BLaER1 (cell line): ENCODE data around the gene TNS3.

Experiments
- H3K27ac ChIP-seq: shearing (Covaris generic); formaldehyde crosslinking; 2 replicates; pipeline ENCODE4 v1.8.1; 2022
- H3K27me3 ChIP-seq: shearing (Covaris generic); formaldehyde crosslinking; 2 replicates; pipeline ENCODE4 v1.8.1; 2022
- H3K36me3 ChIP-seq: shearing (Covaris generic); formaldehyde crosslinking; 2 replicates; pipeline ENCODE4 v1.8.1; 2022
- H3K4me1 ChIP-seq: shearing (Covaris generic); formaldehyde crosslinking; 2 replicates; pipeline ENCODE4 v1.8.1; 2022
- H3K4me2 ChIP-seq: shearing (Covaris generic); formaldehyde crosslinking; 2 replicates; pipeline ENCODE4 v1.8.1; 2022
- H3K4me3 ChIP-seq: shearing (Covaris generic); formaldehyde crosslinking; 2 replicates; pipeline ENCODE4 v1.8.1; 2022
- H3K9ac ChIP-seq: shearing (Covaris generic); formaldehyde crosslinking; 2 replicates; pipeline ENCODE4 v1.8.1; 2022
- H3K9me3 ChIP-seq: shearing (Covaris generic); formaldehyde crosslinking; 2 replicates; pipeline ENCODE4 v1.8.1; 2022
- H4K20me1 ChIP-seq: shearing (Covaris generic); formaldehyde crosslinking; 2 replicates; pipeline ENCODE4 v1.8.1; 2022
- Cebpa-rat ChIP-seq: shearing (Covaris generic); IDR thresholded peaks from 2 replicates; pipeline ENCODE4 v1.8.1; 2022

The TNS3 gene

GRCh38 chr7:47360301-47360900 lies 221.5 kb downstream of the TNS3 start:
- Histone ChIP-seq H3K9ac (no peak overlapping the region), H3K9me3 (0 out of 2 replicates have a peak, but pooled peaks cover 8% of the 10 kb centered on the region), H3K4me2 (no peak overlapping the region), H3K27ac (no peak overlapping the region), H3K4me3 (no peak overlapping the region), H3K36me3 (peaks cover 14% of the 10 kb centered on the region; the same call in 1 of the 2 replicates), H4K20me1 (peaks cover 6% of the 10 kb centered on the region; the same call in 1 of the 2 replicates), H3K4me1 (no peaks in the 10 kb centered on the region), H3K27me3 (no peaks in the 10 kb centered on the region)
- TF ChIP-seq Cebpa-rat = no peak

GRCh38 chr7:47358944-47359588 lies 222.8 kb downstream of the TNS3 start:
- no peak for TF ChIP-seq Cebpa-rat
- no peaks in the 10 kb centered on the region for H3K27me3 ChIP-seq
- no peak overlapping the region for H3K4me2 ChIP-seq
- H3K9me3 ChIP-seq = 0 out of 2 replicates have a peak, but pooled peaks cover 8% of the 10 kb centered on the region
- no peak overlapping the region for H3K9ac ChIP-seq
- no peaks in the 10 kb centered on the region for H3K4me1 ChIP-seq
- no peak overlapping the region for H3K27ac ChIP-seq
- H3K4me3 ChIP-seq = no peak overlapping the region
- peaks cover 18% of the 10 kb centered on the region; the same call in 1 of the 2 replicates for H3K36me3 ChIP-seq
- peaks cover 18% of the 10 kb centered on the region; the same call in 1 of the 2 replicates for H4K20me1 ChIP-seq

GRCh38 chr7:47358357-47358756 lies 223.6 kb downstream of the TNS3 start:
- no peak overlapping the region for H3K9ac ChIP-seq
- TF ChIP-seq Cebpa-rat = no peak
- H4K20me1 ChIP-seq = peaks cover 18% of the 10 kb centered on the region; the same call in 1 of the 2 replicates
- no peak overlapping the region for H3K4me3 ChIP-seq
- H3K27ac ChIP-seq = no peak overlapping the region
- H3K36me3 ChIP-seq = peaks cover 12% of the 10 kb centered on the region; the same call in 1 of the 2 replicates
- no peaks in the 10 kb centered on the region for H3K27me3 ChIP-seq
- no peaks in the 10 kb centered on the region for H3K4me1 ChIP-seq
- no peak overlapping the region for H3K4me2 ChIP-seq
- H3K9me3 ChIP-seq = 0 out of 2 replicates have a peak, but pooled peaks cover 3% of the 10 kb centered on the region

GRCh38 chr7:47357863-47358262 lies 224.0 kb downstream of the TNS3 start:
- H3K4me3 ChIP-seq = no peak overlapping the region
- H4K20me1 ChIP-seq = peaks cover 18% of the 10 kb centered on the region; the same call in 1 of the 2 replicates

GRCh38 chr7:47357361-47357760 lies 224.6 kb downstream of the TNS3 start:
- H3K4me3 ChIP-seq = no peak overlapping the region

More at GRCh38 chr7:47357863-47358262, 224.0 kb downstream of the TNS3 start:
- no peak for TF ChIP-seq Cebpa-rat
- no peaks in the 10 kb centered on the region for H3K27me3 ChIP-seq
- peaks cover 11% of the 10 kb centered on the region; the same call in 1 of the 2 replicates for H3K36me3 ChIP-seq
- no peak overlapping the region for H3K27ac ChIP-seq
- H3K4me1 ChIP-seq = no peaks in the 10 kb centered on the region
- H3K4me2 ChIP-seq = no peak overlapping the region
- H3K9ac ChIP-seq = no peak overlapping the region
- no peaks in the 10 kb centered on the region for H3K9me3 ChIP-seq

GRCh38 chr7:47356261-47356660 lies 225.7 kb downstream of the TNS3 start:
- Histone ChIP-seq H3K36me3 (0 out of 2 replicates have a peak, but pooled peaks cover 6% of the 10 kb centered on the region), H3K4me1 (no peaks in the 10 kb centered on the region), H3K27me3 (no peaks in the 10 kb centered on the region), H4K20me1 (peaks cover 31% of the 10 kb centered on the region), H3K9me3 (no peaks in the 10 kb centered on the region), H3K4me3 (no peak overlapping the region), H3K9ac (no peak overlapping the region), H3K4me2 (no peak overlapping the region), H3K27ac (no peak overlapping the region)
- TF ChIP-seq Cebpa-rat = no peak

More at GRCh38 chr7:47357361-47357760, 224.6 kb downstream of the TNS3 start:
- Histone ChIP-seq H3K9ac (no peak overlapping the region), H3K4me1 (no peaks in the 10 kb centered on the region), H3K9me3 (no peaks in the 10 kb centered on the region), H3K36me3 (peaks cover 11% of the 10 kb centered on the region; the same call in 1 of the 2 replicates), H4K20me1 (peaks cover 22% of the 10 kb centered on the region), H3K4me2 (no peak overlapping the region), H3K27me3 (no peaks in the 10 kb centered on the region), H3K27ac (no peak overlapping the region)
- no peak for TF ChIP-seq Cebpa-rat

GRCh38 chr7:47355684-47356083 lies 226.2 kb downstream of the TNS3 start:
- Histone ChIP-seq H3K4me3 (no peak overlapping the region), H3K9me3 (no peaks in the 10 kb centered on the region), H3K4me1 (no peaks in the 10 kb centered on the region), H3K36me3 (0 out of 2 replicates have a peak, but pooled peaks cover 6% of the 10 kb centered on the region), H4K20me1 (peaks cover 34% of the 10 kb centered on the region), H3K4me2 (no peak overlapping the region), H3K27ac (no peak overlapping the region), H3K27me3 (no peaks in the 10 kb centered on the region), H3K9ac (no peak overlapping the region)
- TF ChIP-seq Cebpa-rat = no peak

GRCh38 chr7:47354831-47355541 lies 226.9 kb downstream of the TNS3 start:
- H4K20me1 ChIP-seq = peaks cover 41% of the 10 kb centered on the region

GRCh38 chr7:47354071-47354470 lies 227.8 kb downstream of the TNS3 start:
- Histone ChIP-seq H4K20me1 (peaks cover 49% of the 10 kb centered on the region), H3K4me3 (no peak overlapping the region), H3K9me3 (no peaks in the 10 kb centered on the region), H3K4me2 (no peak overlapping the region), H3K36me3 (0 out of 2 replicates have a peak, but pooled peaks cover 6% of the 10 kb centered on the region), H3K4me1 (peaks cover 15% of the 10 kb centered on the region), H3K27ac (no peak overlapping the region), H3K27me3 (no peaks in the 10 kb centered on the region), H3K9ac (no peak overlapping the region)
- TF ChIP-seq Cebpa-rat = no peak

More at GRCh38 chr7:47354831-47355541, 226.9 kb downstream of the TNS3 start:
- Histone ChIP-seq H3K4me1 (peaks cover 6% of the 10 kb centered on the region), H3K9ac (no peak overlapping the region), H3K4me2 (no peak overlapping the region), H3K27ac (no peak overlapping the region), H3K36me3 (0 out of 2 replicates have a peak, but pooled peaks cover 6% of the 10 kb centered on the region), H3K27me3 (no peaks in the 10 kb centered on the region), H3K4me3 (no peak overlapping the region), H3K9me3 (no peaks in the 10 kb centered on the region)
- no peak for TF ChIP-seq Cebpa-rat
